AG10803 (cell line): ENCODE measurements around the gene WNT8A.
A peak's percentile ranks its signal among the peaks of the same experiment; 100 is the strongest.
"Not testable (repeated sequence)": the region's sequence is repeated elsewhere in the genome, so short reads cannot be mapped to it uniquely, and the experiment has no call there.

Experiments used
- DNase-seq: peaks from one replicate; pipeline ENCODE4 v3.0.0; 2010; ENCODE audit warnings: low read depth
- H3K4me3 ChIP-seq: 2 replicates; pipeline ENCODE4 v1.5.1; 2011; ENCODE audit warnings: mild to moderate bottlenecking, low read length, control low read depth
- CTCF ChIP-seq: conservative IDR thresholded peaks from 2 replicates; pipeline ENCODE4 v1.5.1; 2011; ENCODE audit warnings: mild to moderate bottlenecking, low read length, control low read depth, inconsistent platforms

The WNT8A gene

GRCh38 chr5:138051441-138052296, 32.2 kb upstream of the WNT8A start:
- TF ChIP-seq CTCF, result no peak
- no peak for DNase-seq
- H3K4me3 ChIP-seq, result no peak overlapping the region

GRCh38 chr5:138052718-138053117, 31.1 kb upstream of the WNT8A start:
- DNase-seq, H3K4me3 ChIP-seq: not testable (repeated sequence)

GRCh38 chr5:138053554-138053953, 30.3 kb upstream of the WNT8A start:
- no peak overlapping the region for H3K4me3 ChIP-seq
- no peak for DNase-seq
- no peak for TF ChIP-seq CTCF

DNA sequence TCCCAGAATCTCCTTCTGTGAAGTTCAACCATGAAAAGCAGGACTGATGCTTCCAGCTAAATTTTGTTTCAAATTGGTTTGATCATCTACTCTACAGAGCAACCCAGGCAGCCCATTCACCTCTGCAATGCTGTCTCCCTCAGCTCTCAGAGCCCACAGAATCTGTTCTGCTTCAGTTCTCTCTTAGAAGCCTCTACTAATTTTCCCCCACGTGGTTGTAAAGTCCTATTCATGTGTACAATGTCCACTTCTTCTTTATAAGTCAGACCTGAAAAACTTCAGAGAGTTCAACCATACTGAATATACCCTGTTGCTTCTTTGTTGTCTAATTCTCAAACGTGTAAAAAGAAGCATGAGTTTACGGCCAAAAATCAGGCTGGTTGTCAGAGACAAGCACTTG, 29.6 kb upstream of the WNT8A start:
- H3K4me3 ChIP-seq, result no peak overlapping the region
- DNase-seq, result no peak
- TF ChIP-seq CTCF, result no peak

- TF ChIP-seq CTCF, result no peak
- no peak overlapping the region for H3K4me3 ChIP-seq
- no peak for DNase-seq
Observed at GRCh38 chr5:138054847-138055558, 28.8 kb upstream of the WNT8A start.

DNA sequence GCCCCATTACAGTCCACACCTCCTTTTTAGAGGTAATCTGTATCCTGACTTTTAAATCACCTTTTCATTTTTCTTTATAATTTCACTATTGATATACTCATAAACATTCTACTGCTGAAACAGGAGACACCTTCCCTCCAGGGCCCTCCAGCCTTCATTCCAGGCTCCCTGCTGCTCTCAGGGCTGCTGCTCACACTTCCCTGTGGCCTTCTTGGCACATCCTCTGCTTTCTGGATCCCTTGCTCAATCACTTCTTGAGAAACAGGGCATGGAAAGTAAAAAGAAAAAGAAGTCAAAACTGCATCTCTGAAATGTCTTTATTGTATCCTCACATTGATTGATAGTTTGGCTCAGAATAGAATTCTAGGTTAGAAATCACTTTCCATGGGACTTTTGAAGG, 19.3 kb upstream of the WNT8A start:
- H3K4me3 ChIP-seq, result no peak overlapping the region
- no peak for TF ChIP-seq CTCF
- peak; percentile 31 for DNase-seq

GRCh38 chr5:138065102-138065501, 18.7 kb upstream of the WNT8A start:
- no peak overlapping the region for H3K4me3 ChIP-seq
- DNase-seq, result no peak
- peak; percentile 31 for TF ChIP-seq CTCF
